LoVo (cell line): ENCODE data around the gene COX7B.
"Not testable (repeated sequence)": the region's sequence is repeated elsewhere in the genome, so short reads cannot be mapped to it uniquely, and the experiment has no call there.

Experiments used
- DNase-seq: peaks from one replicate; pipeline ENCODE4 v3.0.0-alpha.2; 2016; ENCODE audit warnings: low spot score

The COX7B gene

GRCh38 chrX:77899081-77899828 lies at the start of gene COX7B:
Gene COX7B, plus strand, starts transcription at chrX:77899468. Its CDS starts 86 bp downstream, at chrX:77899554.
- DNase-seq: peak; percentile 88

- DNase-seq: no peak
Measured at GRCh38 chrX:77875372-77875771, 23.9 kb upstream of the COX7B start.

- DNase-seq: not testable (repeated sequence)
Measured at GRCh38 chrX:77881418-77881817, 17.9 kb upstream of the COX7B start.

- no peak for DNase-seq
Measured at GRCh38 chrX:77892887-77893286, 6.4 kb upstream of the COX7B start.

GRCh38 chrX:77893713-77894112 lies 5.6 kb upstream of the COX7B start:
- DNase-seq: no peak

- DNase-seq: peak; percentile 89
Measured at GRCh38 chrX:77894921-77895886, 4.1 kb upstream of the COX7B start, which contains the start of gene MAGT1. Gene MAGT1, minus strand, starts transcription at chrX:77895435. Its CDS starts 25 bp downstream, at chrX:77895410.

GRCh38 chrX:77900688-77901087 lies 1.4 kb downstream of the COX7B start:
- no peak for DNase-seq

GRCh38 chrX:77901506-77901905 lies 2.2 kb downstream of the COX7B start:
- no peak for DNase-seq

- DNase-seq: peak; percentile 81
Measured at GRCh38 chrX:77910108-77910840, 11.0 kb downstream of the COX7B start, which contains the start of gene ATP7A. Gene ATP7A, plus strand, starts transcription at chrX:77910693. Its CDS starts 60,949 bp downstream, at chrX:77971642.

GRCh38 chrX:77917294-77917933 lies 18.1 kb downstream of the COX7B start:
- no peak for DNase-seq

- no peak for DNase-seq
Measured at GRCh38 chrX:77918568-77918967, 19.3 kb downstream of the COX7B start.

- not testable (repeated sequence) for DNase-seq
Measured at GRCh38 chrX:77919370-77919769, 20.1 kb downstream of the COX7B start.

- DNase-seq: no peak
Measured at GRCh38 chrX:77922787-77923186, 23.5 kb downstream of the COX7B start.

GRCh38 chrX:77924320-77924859 lies 25.1 kb downstream of the COX7B start:
- DNase-seq: no peak

- DNase-seq: no peak
Measured at GRCh38 chrX:77925764-77926163, 26.5 kb downstream of the COX7B start.

GRCh38 chrX:77930581-77930980 lies 31.3 kb downstream of the COX7B start:
- no peak for DNase-seq

- no peak for DNase-seq
Measured at GRCh38 chrX:77935886-77936285, 36.6 kb downstream of the COX7B start.

- DNase-seq: no peak
Measured at GRCh38 chrX:77936299-77936698, 37.0 kb downstream of the COX7B start.

- DNase-seq: peak; percentile 57
Measured at GRCh38 chrX:77937291-77937690, 38.0 kb downstream of the COX7B start.

- DNase-seq: no peak
Measured at GRCh38 chrX:77938083-77938680, 38.9 kb downstream of the COX7B start.

GRCh38 chrX:77945031-77945430 lies 45.8 kb downstream of the COX7B start:
- not testable (repeated sequence) for DNase-seq
